ENCODE measurements around the gene E2F4. TPM values are rescaled to one million over a fixed set of nuclear protein-coding genes. Genes with fewer than 3 reads are reported as not detected.

Gene E2F4
- total and polyA plus RNA-seq, 2 of the 13 experiments (the other 11 are each of a cell fraction or from before 2014, with no cell fraction given) = 84.8 to 91.2 TPM

GRCh38 chr16:67210069-67210937 lies 18.3 kb downstream of the E2F4 start (continued):
- TF ChIP-seq DNMT1 (CRISPR knock-in tag; IDR thresholded peaks at IDR 0.05) = no peak
- peak; percentile 70 for TF ChIP-seq RARA (CRISPR knock-in tag; IDR thresholded peaks at IDR 0.05)
- no peak for TF ChIP-seq ZNF816 (CRISPR knock-in tag; IDR thresholded peaks at IDR 0.05; ENCODE audit: borderline replicate concordance)
- TF ChIP-seq REXO4 (CRISPR knock-in tag; IDR thresholded peaks at IDR 0.05; ENCODE audit: borderline replicate concordance) = no peak
- no peak for TF ChIP-seq RFX3 (CRISPR knock-in tag; IDR thresholded peaks at IDR 0.05)
- TF ChIP-seq PHF21A (CRISPR knock-in tag; IDR thresholded peaks at IDR 0.05) = no peak
- TF ChIP-seq ZFP36L2 (CRISPR knock-in tag; IDR thresholded peaks at IDR 0.05) = no peak
- no peak for TF ChIP-seq GATAD1 (CRISPR knock-in tag; IDR thresholded peaks at IDR 0.05)
- TF ChIP-seq ZBTB38 (CRISPR knock-in tag; IDR thresholded peaks at IDR 0.05) = peak; percentile 36
- no peak for TF ChIP-seq MTERF4 (CRISPR knock-in tag; IDR thresholded peaks at IDR 0.05)
- TF ChIP-seq NFKB2 (CRISPR knock-in tag; IDR thresholded peaks at IDR 0.05; ENCODE audit: borderline replicate concordance) = no peak
- TF ChIP-seq ZNF878 (CRISPR knock-in tag; IDR thresholded peaks at IDR 0.05) = no peak
- no peak for TF ChIP-seq ZNF557 (CRISPR knock-in tag; IDR thresholded peaks at IDR 0.05)
- peak; percentile 94 for TF ChIP-seq HIC2 (CRISPR knock-in tag; IDR thresholded peaks at IDR 0.05; ENCODE audit: low read depth)
- no peak for TF ChIP-seq ZNF879 (CRISPR knock-in tag; IDR thresholded peaks at IDR 0.05)
- TF ChIP-seq ZNF772 (CRISPR knock-in tag; IDR thresholded peaks at IDR 0.05) = no peak
- no peak for TF ChIP-seq ZNF251 (CRISPR knock-in tag; IDR thresholded peaks at IDR 0.05)
- no peak for TF ChIP-seq TCF7 (IDR thresholded peaks at IDR 0.05; ENCODE audit: low read depth)
- no peak for TF ChIP-seq HCFC1 (IDR thresholded peaks at IDR 0.05; ENCODE audit: low read depth, low read length)
- TF ChIP-seq SNAPC5 (CRISPR knock-in tag; IDR thresholded peaks at IDR 0.05; ENCODE audit: borderline replicate concordance) = no peak
- no peak for TF ChIP-seq ZNF333 (CRISPR knock-in tag; IDR thresholded peaks at IDR 0.05; ENCODE audit: borderline replicate concordance)
- no peak for TF ChIP-seq ZSCAN31 (CRISPR knock-in tag; IDR thresholded peaks at IDR 0.05; ENCODE audit: low read depth)
- TF ChIP-seq ATF4 (CRISPR knock-in tag; IDR thresholded peaks at IDR 0.05) = no peak
- no peak for TF ChIP-seq ZBTB14 (CRISPR knock-in tag; IDR thresholded peaks at IDR 0.05)
- TF ChIP-seq ZNF781 (CRISPR knock-in tag; IDR thresholded peaks at IDR 0.05; ENCODE audit: borderline replicate concordance, not compliant biosample characterization) = peak; percentile 18
- no peak for TF ChIP-seq ZNF12 (CRISPR knock-in tag; IDR thresholded peaks at IDR 0.05)
- no peak for TF ChIP-seq IKZF1 (IDR thresholded peaks at IDR 0.05)
